HL-60 (cell line): ENCODE results near the gene SLC7A9.

Experiments used
- DNase-seq, 2 experiments: peaks; one replicate each; pipeline ENCODE4 v3.0.0-alpha.2; 2010 to 2020; ENCODE audit warnings: low read depth in 1 of 2, low spot score in 1 of 2
- H3K27ac ChIP-seq: fragments of 250-450 bp; sonication (Bioruptor Pico); replicated peaks from 2 replicates; pipeline ENCODE4 v1.5.1; 2020; ENCODE audit warnings: mild to moderate bottlenecking, moderate library complexity
- H3K27me3 ChIP-seq: fragments of 250-450 bp; sonication (Bioruptor Pico); 2 replicates; pipeline ENCODE4 v1.5.1; 2021; ENCODE audit warnings: mild to moderate bottlenecking, moderate library complexity; ENCODE audit not compliant: insufficient read depth, poor library complexity, severe bottlenecking
- H3K4me3 ChIP-seq: replicated peaks from 2 replicates; pipeline ENCODE4 v1.5.1; 2011; ENCODE audit warnings: mild to moderate bottlenecking, control low read depth, low read length; ENCODE audit not compliant: insufficient read depth
- GABPA ChIP-seq: IDR thresholded peaks from 2 replicates; pipeline ENCODE4 v1.6.1; 2012; ENCODE audit warnings: low read depth
- POLR2AphosphoS5 ChIP-seq: IDR thresholded peaks from 2 replicates; pipeline ENCODE4 v1.6.1; 2012; ENCODE audit warnings: low read depth
- SPI1 ChIP-seq: IDR thresholded peaks from 2 replicates; pipeline ENCODE4 v1.6.1; 2012; ENCODE audit warnings: low read depth, mild to moderate bottlenecking, borderline replicate concordance
- TF ChIP-seq, protein P1 (sequence below): IDR thresholded peaks from one replicate; pipeline ENCODE4 v1.5.1; 2011; ENCODE audit warnings: low read length, control low read depth, inconsistent platforms; ENCODE audit not compliant: insufficient read depth
- TF ChIP-seq, protein P2 (sequence below): IDR thresholded peaks from 2 replicates; pipeline ENCODE4 v1.6.1; 2012; ENCODE audit warnings: low read depth; ENCODE audit not compliant: insufficient replicate concordance

The SLC7A9 gene

DNA sequence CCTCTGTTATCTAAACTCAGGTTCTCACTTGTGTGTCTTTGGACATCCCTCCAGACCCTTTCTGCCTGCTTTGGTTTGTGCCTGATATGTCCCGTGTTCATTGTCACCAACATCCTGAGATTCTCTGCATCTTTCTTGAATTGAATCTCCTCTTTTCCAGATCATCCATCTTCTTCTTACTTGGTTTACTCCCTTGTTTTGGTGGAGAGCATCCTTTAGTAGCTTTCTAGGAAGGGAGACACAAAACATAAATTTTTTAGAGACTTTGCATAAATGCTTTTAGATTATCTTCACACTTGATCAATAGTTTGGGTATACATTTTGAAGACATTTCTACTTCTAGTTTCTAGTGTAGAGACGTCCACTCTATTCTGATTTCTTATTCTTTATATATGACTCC, 88.3 kb downstream of the SLC7A9 start:
- no peak overlapping the region for H3K27ac ChIP-seq
- DNase-seq, result no peak
- TF ChIP-seq GABPA (no peak), SPI1 (no peak), POLR2AphosphoS5 (no peak)
- TF ChIP-seq, protein P1, sequence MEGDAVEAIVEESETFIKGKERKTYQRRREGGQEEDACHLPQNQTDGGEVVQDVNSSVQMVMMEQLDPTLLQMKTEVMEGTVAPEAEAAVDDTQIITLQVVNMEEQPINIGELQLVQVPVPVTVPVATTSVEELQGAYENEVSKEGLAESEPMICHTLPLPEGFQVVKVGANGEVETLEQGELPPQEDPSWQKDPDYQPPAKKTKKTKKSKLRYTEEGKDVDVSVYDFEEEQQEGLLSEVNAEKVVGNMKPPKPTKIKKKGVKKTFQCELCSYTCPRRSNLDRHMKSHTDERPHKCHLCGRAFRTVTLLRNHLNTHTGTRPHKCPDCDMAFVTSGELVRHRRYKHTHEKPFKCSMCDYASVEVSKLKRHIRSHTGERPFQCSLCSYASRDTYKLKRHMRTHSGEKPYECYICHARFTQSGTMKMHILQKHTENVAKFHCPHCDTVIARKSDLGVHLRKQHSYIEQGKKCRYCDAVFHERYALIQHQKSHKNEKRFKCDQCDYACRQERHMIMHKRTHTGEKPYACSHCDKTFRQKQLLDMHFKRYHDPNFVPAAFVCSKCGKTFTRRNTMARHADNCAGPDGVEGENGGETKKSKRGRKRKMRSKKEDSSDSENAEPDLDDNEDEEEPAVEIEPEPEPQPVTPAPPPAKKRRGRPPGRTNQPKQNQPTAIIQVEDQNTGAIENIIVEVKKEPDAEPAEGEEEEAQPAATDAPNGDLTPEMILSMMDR, result no peak
- TF ChIP-seq, protein P2, sequence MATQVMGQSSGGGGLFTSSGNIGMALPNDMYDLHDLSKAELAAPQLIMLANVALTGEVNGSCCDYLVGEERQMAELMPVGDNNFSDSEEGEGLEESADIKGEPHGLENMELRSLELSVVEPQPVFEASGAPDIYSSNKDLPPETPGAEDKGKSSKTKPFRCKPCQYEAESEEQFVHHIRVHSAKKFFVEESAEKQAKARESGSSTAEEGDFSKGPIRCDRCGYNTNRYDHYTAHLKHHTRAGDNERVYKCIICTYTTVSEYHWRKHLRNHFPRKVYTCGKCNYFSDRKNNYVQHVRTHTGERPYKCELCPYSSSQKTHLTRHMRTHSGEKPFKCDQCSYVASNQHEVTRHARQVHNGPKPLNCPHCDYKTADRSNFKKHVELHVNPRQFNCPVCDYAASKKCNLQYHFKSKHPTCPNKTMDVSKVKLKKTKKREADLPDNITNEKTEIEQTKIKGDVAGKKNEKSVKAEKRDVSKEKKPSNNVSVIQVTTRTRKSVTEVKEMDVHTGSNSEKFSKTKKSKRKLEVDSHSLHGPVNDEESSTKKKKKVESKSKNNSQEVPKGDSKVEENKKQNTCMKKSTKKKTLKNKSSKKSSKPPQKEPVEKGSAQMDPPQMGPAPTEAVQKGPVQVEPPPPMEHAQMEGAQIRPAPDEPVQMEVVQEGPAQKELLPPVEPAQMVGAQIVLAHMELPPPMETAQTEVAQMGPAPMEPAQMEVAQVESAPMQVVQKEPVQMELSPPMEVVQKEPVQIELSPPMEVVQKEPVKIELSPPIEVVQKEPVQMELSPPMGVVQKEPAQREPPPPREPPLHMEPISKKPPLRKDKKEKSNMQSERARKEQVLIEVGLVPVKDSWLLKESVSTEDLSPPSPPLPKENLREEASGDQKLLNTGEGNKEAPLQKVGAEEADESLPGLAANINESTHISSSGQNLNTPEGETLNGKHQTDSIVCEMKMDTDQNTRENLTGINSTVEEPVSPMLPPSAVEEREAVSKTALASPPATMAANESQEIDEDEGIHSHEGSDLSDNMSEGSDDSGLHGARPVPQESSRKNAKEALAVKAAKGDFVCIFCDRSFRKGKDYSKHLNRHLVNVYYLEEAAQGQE, result no peak
- no peak overlapping the region for H3K4me3 ChIP-seq
- H3K27me3 ChIP-seq, result no peaks in the 10 kb centered on the region
